ENCODE measurements around the gene UMODL1.

DNA sequence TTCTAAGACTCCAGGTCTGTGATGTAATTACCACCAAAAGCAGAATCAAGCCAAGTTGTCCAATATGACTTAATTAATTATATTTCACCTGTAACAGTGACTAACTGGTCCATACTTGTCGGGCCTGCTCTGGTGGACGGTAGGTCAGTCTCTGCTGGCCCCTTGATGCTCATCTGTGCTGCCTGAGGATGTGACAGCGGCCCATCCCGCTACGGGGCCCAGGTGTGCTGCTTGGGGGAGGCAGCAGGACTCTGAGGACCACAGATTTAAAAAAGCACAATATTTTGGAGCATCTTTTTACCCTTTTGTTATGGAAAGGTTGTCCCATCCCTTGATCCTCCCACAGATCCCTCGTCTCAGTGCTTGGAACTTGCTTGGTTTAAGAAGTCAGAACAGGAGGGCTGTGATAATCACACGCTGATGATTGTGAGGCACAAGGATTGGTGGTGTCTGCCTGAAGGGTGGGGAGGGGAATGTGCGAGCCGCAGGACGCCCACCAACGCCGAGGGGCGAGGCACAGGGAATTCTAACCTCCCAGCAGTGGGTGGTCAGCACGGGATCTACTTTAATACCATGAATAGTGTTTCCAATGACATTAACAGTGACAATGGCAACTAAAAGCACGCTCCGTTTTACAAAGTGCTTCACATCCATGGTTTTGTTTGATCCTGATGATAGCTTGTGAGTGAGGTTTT lies 27.8 kb upstream of the UMODL1 start:
- TF ChIP-seq ZFP36 (IDR thresholded peaks at IDR 0.05; ENCODE audit: borderline replicate concordance, low read depth, low read length, partially characterized antibody) (no peak), NONO (IDR thresholded peaks at IDR 0.05) (no peak), NONO (CRISPR knock-in tag; conservative IDR thresholded peaks at IDR 0.05) (no peak), TMF1 (CRISPR knock-in tag; IDR thresholded peaks at IDR 0.05; ENCODE audit: low read depth) (no peak), CCAR2 (optimal IDR thresholded peaks at IDR 0.05; ENCODE audit: low read depth, low read length) (no peak), ZBTB8A (CRISPR knock-in tag; IDR thresholded peaks at IDR 0.05; ENCODE audit: borderline replicate concordance, low read depth) (no peak), POLR2G (IDR thresholded peaks at IDR 0.05; ENCODE audit: low read depth, low read length) (no peak), YY1 (IDR thresholded peaks at IDR 0.05; ENCODE audit: insufficient read depth, insufficient replicate concordance, low read depth, low read length) (no peak), SETDB1 (CRISPR knock-in tag; IDR thresholded peaks at IDR 0.05; ENCODE audit: borderline replicate concordance) (no peak), RAD51 (IDR thresholded peaks at IDR 0.05; ENCODE audit: borderline replicate concordance) (no peak)
- TF ChIP-seq, protein P1, sequence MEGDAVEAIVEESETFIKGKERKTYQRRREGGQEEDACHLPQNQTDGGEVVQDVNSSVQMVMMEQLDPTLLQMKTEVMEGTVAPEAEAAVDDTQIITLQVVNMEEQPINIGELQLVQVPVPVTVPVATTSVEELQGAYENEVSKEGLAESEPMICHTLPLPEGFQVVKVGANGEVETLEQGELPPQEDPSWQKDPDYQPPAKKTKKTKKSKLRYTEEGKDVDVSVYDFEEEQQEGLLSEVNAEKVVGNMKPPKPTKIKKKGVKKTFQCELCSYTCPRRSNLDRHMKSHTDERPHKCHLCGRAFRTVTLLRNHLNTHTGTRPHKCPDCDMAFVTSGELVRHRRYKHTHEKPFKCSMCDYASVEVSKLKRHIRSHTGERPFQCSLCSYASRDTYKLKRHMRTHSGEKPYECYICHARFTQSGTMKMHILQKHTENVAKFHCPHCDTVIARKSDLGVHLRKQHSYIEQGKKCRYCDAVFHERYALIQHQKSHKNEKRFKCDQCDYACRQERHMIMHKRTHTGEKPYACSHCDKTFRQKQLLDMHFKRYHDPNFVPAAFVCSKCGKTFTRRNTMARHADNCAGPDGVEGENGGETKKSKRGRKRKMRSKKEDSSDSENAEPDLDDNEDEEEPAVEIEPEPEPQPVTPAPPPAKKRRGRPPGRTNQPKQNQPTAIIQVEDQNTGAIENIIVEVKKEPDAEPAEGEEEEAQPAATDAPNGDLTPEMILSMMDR (CRISPR knock-in tag; IDR thresholded peaks at IDR 0.05), result no peak
- TF ChIP-seq, protein P2, sequence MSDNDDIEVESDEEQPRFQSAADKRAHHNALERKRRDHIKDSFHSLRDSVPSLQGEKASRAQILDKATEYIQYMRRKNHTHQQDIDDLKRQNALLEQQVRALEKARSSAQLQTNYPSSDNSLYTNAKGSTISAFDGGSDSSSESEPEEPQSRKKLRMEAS (IDR thresholded peaks at IDR 0.05), result no peak
- TF ChIP-seq, protein P3, sequence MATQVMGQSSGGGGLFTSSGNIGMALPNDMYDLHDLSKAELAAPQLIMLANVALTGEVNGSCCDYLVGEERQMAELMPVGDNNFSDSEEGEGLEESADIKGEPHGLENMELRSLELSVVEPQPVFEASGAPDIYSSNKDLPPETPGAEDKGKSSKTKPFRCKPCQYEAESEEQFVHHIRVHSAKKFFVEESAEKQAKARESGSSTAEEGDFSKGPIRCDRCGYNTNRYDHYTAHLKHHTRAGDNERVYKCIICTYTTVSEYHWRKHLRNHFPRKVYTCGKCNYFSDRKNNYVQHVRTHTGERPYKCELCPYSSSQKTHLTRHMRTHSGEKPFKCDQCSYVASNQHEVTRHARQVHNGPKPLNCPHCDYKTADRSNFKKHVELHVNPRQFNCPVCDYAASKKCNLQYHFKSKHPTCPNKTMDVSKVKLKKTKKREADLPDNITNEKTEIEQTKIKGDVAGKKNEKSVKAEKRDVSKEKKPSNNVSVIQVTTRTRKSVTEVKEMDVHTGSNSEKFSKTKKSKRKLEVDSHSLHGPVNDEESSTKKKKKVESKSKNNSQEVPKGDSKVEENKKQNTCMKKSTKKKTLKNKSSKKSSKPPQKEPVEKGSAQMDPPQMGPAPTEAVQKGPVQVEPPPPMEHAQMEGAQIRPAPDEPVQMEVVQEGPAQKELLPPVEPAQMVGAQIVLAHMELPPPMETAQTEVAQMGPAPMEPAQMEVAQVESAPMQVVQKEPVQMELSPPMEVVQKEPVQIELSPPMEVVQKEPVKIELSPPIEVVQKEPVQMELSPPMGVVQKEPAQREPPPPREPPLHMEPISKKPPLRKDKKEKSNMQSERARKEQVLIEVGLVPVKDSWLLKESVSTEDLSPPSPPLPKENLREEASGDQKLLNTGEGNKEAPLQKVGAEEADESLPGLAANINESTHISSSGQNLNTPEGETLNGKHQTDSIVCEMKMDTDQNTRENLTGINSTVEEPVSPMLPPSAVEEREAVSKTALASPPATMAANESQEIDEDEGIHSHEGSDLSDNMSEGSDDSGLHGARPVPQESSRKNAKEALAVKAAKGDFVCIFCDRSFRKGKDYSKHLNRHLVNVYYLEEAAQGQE (IDR thresholded peaks at IDR 0.05; ENCODE audit: borderline replicate concordance in 1 of 2, low read depth in 1 of 2, low read length in 2 of 2), result no peak
